Stomach smooth muscle (tissue), 2 donors: ENCODE results near the gene PADI3.

Experiments
- H3K27ac ChIP-seq: one replicate; pipeline ENCODE4 v1.7.0; 2013; ENCODE audit warnings: mild to moderate bottlenecking, low read length, inconsistent platforms
- H3K27me3 ChIP-seq, 2 donors: one replicate each; pipeline ENCODE4 v1.7.0; 2013; ENCODE audit warnings: low read length in 2 of 2; ENCODE audit not compliant: insufficient read depth in 2 of 2, control insufficient read depth in 1 of 2
- H3K36me3 ChIP-seq, 2 donors: one replicate each; pipeline ENCODE4 v1.7.0; 2013; ENCODE audit warnings: low read length in 2 of 2; ENCODE audit not compliant: control insufficient read depth in 2 of 2, insufficient read depth in 2 of 2
- H3K4me1 ChIP-seq: one replicate; pipeline ENCODE4 v1.7.0; 2013; ENCODE audit warnings: low read length; ENCODE audit not compliant: control insufficient read depth, insufficient read depth
- H3K4me3 ChIP-seq, 2 donors: one replicate each; pipeline ENCODE4 v1.7.0; 2013; ENCODE audit warnings: low read length in 2 of 2
- H3K9ac ChIP-seq, 2 donors: one replicate each; pipeline ENCODE4 v1.7.0; 2013; ENCODE audit warnings: low read length in 2 of 2, mild to moderate bottlenecking in 1 of 2
- H3K9me3 ChIP-seq, 2 donors: one replicate each; pipeline ENCODE4 v1.7.0; 2013; ENCODE audit warnings: low read length in 2 of 2; ENCODE audit not compliant: control insufficient read depth in 2 of 2
- donor health status: healthy.
- donor health status: Pancreatic carcinoma.

The PADI3 gene

GRCh38 chr1:17272066-17272465 lies 23.2 kb downstream of the PADI3 start:
- Histone ChIP-seq H3K27ac (no peak overlapping the region), H3K4me3 (no peak overlapping the region), H3K36me3 (no peaks in the 10 kb centered on the region), H3K4me1 (no peaks in the 10 kb centered on the region), H3K27me3 (peaks cover 3 to 15% of the 10 kb centered on the region in 2 donors), H3K9ac (no peak overlapping the region), H3K9me3 (no peaks in the 10 kb centered on the region)

- Histone ChIP-seq H3K9ac (no peak overlapping the region), H3K9me3 (no peaks in the 10 kb centered on the region)
These were observed 23.7 kb downstream of the PADI3 start for GRCh38 chr1:17272646-17273045.

DNA sequence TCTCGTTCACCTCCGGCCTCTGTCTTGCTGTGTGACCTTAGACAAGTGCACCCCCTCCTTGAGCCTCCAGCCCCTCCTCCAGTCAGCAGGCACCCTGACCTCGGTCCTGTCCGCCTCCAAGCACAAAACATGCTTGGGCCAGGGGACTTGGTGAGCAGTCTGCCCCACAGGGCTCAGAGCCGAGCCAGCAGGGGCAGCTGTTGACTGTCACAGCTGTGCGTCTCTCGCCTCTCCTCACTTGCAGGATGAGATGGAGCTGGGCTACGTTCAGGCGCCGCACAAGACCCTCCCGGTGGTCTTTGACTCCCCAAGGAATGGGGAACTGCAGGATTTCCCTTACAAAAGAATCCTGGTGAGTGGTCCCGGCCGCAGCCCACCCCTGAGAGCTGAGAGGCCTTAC lies 24.2 kb downstream of the PADI3 start:
- Histone ChIP-seq H3K27ac (no peak overlapping the region), H3K4me3 (no peak overlapping the region), H3K27me3 (peaks cover 3 to 15% of the 10 kb centered on the region in 2 donors), H3K9ac (no peak overlapping the region), H3K36me3 (no peaks in the 10 kb centered on the region), H3K4me1 (no peaks in the 10 kb centered on the region), H3K9me3 (no peaks in the 10 kb centered on the region)

More at GRCh38 chr1:17272646-17273045, 23.7 kb downstream of the PADI3 start:
- Histone ChIP-seq H3K4me1 (no peaks in the 10 kb centered on the region), H3K27me3 (peaks cover 3 to 15% of the 10 kb centered on the region in 2 donors), H3K4me3 (no peak overlapping the region), H3K36me3 (no peaks in the 10 kb centered on the region), H3K27ac (no peak overlapping the region)

GRCh38 chr1:17274186-17275170 lies 25.6 kb downstream of the PADI3 start:
- Histone ChIP-seq H3K36me3 (no peaks in the 10 kb centered on the region), H3K27ac (no peak overlapping the region), H3K4me3 (no peak overlapping the region), H3K9me3 (no peaks in the 10 kb centered on the region), H3K27me3 (peaks cover 3 to 15% of the 10 kb centered on the region in 2 donors), H3K4me1 (no peaks in the 10 kb centered on the region), H3K9ac (no peak overlapping the region)

GRCh38 chr1:17276568-17276967 lies 27.7 kb downstream of the PADI3 start:
- no peaks in the 10 kb centered on the region for H3K36me3 ChIP-seq
- no peak overlapping the region for H3K9ac ChIP-seq
- H3K4me1 ChIP-seq: no peaks in the 10 kb centered on the region
- H3K27me3 ChIP-seq: peaks cover 6 to 21% of the 10 kb centered on the region in 2 donors
- H3K4me3 ChIP-seq: no peak overlapping the region
- no peaks in the 10 kb centered on the region for H3K9me3 ChIP-seq
- H3K27ac ChIP-seq: no peak overlapping the region

- no peaks in the 10 kb centered on the region for H3K4me1 ChIP-seq
- H3K9me3 ChIP-seq: no peaks in the 10 kb centered on the region
- no peak overlapping the region for H3K9ac ChIP-seq
- H3K4me3 ChIP-seq: no peak overlapping the region
- H3K27me3 ChIP-seq: peaks cover 6 to 21% of the 10 kb centered on the region in 2 donors
- H3K27ac ChIP-seq: no peak overlapping the region
- no peaks in the 10 kb centered on the region for H3K36me3 ChIP-seq
These were observed 28.7 kb downstream of the PADI3 start for GRCh38 chr1:17277511-17278159.

DNA sequence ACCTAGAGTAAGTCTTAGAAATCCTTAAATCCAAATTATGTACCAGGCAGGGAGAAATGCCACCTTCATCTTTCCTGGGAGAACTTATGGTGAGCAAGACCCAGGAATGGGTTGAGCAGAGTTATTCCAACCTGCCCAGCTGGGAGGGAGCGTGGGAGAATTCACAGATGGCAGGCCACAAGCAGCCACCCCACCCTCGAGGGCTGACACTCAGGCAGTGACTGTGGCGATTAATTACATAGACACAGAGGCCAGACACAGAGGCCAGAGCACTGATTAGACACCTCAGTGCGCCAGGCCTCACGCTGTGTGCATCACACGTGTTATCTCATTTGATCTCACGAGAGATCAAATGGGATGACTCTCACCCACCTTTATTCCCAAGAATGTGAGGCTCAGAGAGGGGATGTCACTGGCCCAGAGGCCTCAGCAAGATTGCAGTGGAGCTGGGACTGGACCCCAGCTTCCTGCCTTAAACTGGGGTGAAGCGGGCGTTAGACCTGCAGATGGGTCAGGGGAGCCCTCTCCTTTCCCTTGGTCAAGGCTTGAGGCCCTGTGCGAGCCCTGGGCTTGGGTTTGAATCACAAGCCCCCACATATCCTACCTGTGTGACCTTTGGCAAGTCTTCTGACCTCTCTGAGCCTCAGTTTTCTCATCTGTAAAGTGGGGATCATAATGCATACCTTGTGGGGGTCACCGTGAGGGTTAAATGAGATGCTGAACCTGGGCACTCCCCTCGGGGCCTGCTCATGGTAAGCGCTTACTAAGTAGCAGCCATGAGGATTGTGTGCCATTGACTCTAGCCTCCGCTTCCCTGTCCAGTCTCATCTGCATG lies 30.3 kb downstream of the PADI3 start:
- Histone ChIP-seq H3K27me3 (peaks cover 6 to 12% of the 10 kb centered on the region in 2 donors), H3K4me1 (no peaks in the 10 kb centered on the region), H3K4me3 (no peak overlapping the region), H3K9ac (no peak overlapping the region), H3K9me3 (no peaks in the 10 kb centered on the region), H3K27ac (no peak overlapping the region), H3K36me3 (no peaks in the 10 kb centered on the region)

DNA sequence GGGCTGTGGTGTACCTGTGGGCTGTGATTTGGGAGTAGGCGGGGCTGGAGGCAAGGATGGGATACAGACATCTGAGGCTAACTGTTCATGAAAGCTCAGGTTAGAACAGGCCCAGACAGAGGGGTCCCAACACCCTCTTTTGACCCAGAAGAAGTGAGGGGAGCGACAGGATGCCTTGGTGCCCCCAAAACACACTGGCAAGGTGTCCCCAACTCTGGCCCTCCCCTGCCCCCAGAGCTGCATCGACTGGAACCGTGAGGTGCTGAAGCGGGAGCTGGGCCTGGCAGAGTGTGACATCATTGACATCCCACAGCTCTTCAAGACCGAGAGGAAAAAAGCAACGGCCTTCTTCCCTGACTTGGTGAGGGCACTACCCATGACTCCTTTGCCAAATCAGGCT lies 31.5 kb downstream of the PADI3 start:
- Histone ChIP-seq H3K4me1 (no peaks in the 10 kb centered on the region), H3K27ac (no peak overlapping the region), H3K36me3 (no peaks in the 10 kb centered on the region), H3K9me3 (no peaks in the 10 kb centered on the region), H3K4me3 (no peak overlapping the region), H3K9ac (no peak overlapping the region), H3K27me3 (peaks cover 6 to 10% of the 10 kb centered on the region in 2 donors)

DNA sequence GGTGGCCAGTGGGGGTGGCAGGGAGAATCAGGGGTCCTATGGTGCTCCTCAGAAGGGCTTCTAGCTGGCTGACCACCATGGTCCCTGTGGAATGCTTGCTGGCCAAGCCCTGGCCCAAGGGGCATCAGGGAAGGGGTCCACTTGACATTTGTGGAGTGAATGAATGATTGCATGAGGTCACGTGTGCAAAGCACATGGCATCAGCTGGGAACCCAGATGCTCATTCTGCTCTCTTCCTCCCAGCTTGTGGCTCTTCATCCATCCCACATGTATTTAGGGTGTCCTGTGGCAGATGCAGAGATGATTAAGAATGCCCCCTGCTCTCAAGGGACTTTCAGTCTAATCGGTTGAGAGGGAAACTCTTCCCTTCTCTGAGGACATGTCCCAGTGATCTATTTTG lies 32.0 kb downstream of the PADI3 start:
- Histone ChIP-seq H3K4me3 (no peak overlapping the region), H3K36me3 (no peaks in the 10 kb centered on the region), H3K4me1 (no peaks in the 10 kb centered on the region), H3K9me3 (no peaks in the 10 kb centered on the region), H3K27me3 (peaks cover 6 to 10% of the 10 kb centered on the region in 2 donors), H3K27ac (no peak overlapping the region), H3K9ac (no peak overlapping the region)

GRCh38 chr1:17281775-17282181 lies 32.9 kb downstream of the PADI3 start:
- Histone ChIP-seq H3K4me1 (no peaks in the 10 kb centered on the region), H3K36me3 (no peaks in the 10 kb centered on the region), H3K27ac (no peak overlapping the region), H3K9ac (no peak overlapping the region), H3K27me3 (peaks cover 3 to 11% of the 10 kb centered on the region in 2 donors), H3K9me3 (no peaks in the 10 kb centered on the region), H3K4me3 (no peak overlapping the region)
